HepG2 (cell line): ENCODE results near the gene ULK4. TPM values are rescaled to one million over a fixed set of nuclear protein-coding genes. Genes with fewer than 3 reads are reported as not detected.
A peak's percentile ranks its signal among the peaks of the same experiment; 100 is the strongest.

Source experiments
- ATAC-seq: fragments of 200-7000 bp; cut with Tn5 transposase; 3 replicates; pipeline ENCODE4 v1.9.1; 2020; ENCODE audit warnings: mild to moderate bottlenecking, moderate library complexity
- BruUV-seq: library from RNA; stranded (reverse); fragments of 400-500 nt; replicated peaks from 2 replicates; lab custom pipeline; 2021; lab: Mats Ljungman, UMichigan
- CTCF ChIA-PET: fragments of 300-600 bp; formaldehyde crosslinking; extraction: SDS; loops from one replicate; lab custom pipeline; 2021; ENCODE audit warnings: low total read pairs, inconsistent platforms, low intra/inter-chr PET ratio; lab: Yijun Ruan, JAX
- POLR2A ChIA-PET: fragments of 350-600 bp; sonication (Branson Sonifier 250); formaldehyde crosslinking; loops from one replicate; lab custom pipeline; 2020; ENCODE audit warnings: antibody characterized with exemption, inconsistent platforms; lab: Yijun Ruan, JAX
- DNase-seq: peaks from one replicate; pipeline ENCODE4 v3.0.0-alpha.2; 2015; ENCODE audit warnings: low spot score
- FAIRE-seq: peaks from 3 replicates; lab custom pipeline; 2011; peaks lifted over from hg19 to GRCh38; lab: Jason Lieb, UNC
- H2AFZ ChIP-seq: one replicate; pipeline ENCODE4 v1.6.1; 2011; ENCODE audit warnings: low read length, inconsistent platforms
- H3K27ac ChIP-seq: fragments of 300-600 bp; 3 replicates; pipeline ENCODE4 v1.8.0; 2011; ENCODE audit warnings: mixed run types, mild to moderate bottlenecking, mixed read lengths, low read length, inconsistent platforms; ENCODE audit not compliant: insufficient read depth; ENCODE audit errors: extremely low read length
- H3K27me3 ChIP-seq, 2 experiments: fragments of 200-600 bp in 1 of 2; 2 replicates in 1 of 2; 3 replicates in 1 of 2; pipeline versions ENCODE4 v1.6.0 to v1.8.0; 2011; ENCODE audit warnings: low read length in 2 of 2, mild to moderate bottlenecking in 2 of 2, moderate library complexity in 2 of 2, inconsistent platforms in 1 of 2; ENCODE audit not compliant: insufficient read depth in 2 of 2, control insufficient read depth in 1 of 2
- H3K36me3 ChIP-seq, 2 experiments: fragments of 200-600 bp in 1 of 2; replicated peaks in 1 of 2; 2 replicates in 1 of 2; 3 replicates in 1 of 2; pipeline versions ENCODE4 v1.5.1 to v1.8.0; 2011; ENCODE audit warnings: low read length in 2 of 2, inconsistent platforms in 1 of 2; ENCODE audit not compliant: insufficient read depth in 2 of 2, control insufficient read depth in 1 of 2
- H3K4me1 ChIP-seq: 2 replicates; pipeline ENCODE4 v1.5.1; 2012; ENCODE audit warnings: low read length, inconsistent platforms; ENCODE audit not compliant: insufficient read depth
- H3K4me2 ChIP-seq: 2 replicates; pipeline ENCODE4 v1.6.0; 2011; ENCODE audit warnings: low read depth, low read length, inconsistent platforms
- H3K4me3 ChIP-seq, 3 experiments: fragments of 200-600 bp in 1 of 3; sonication (generic), shearing (Covaris generic) in 1 of 3; replicated peaks in 1 of 3; 2 replicates each; pipeline ENCODE4 v1.5.1; 2011 to 2016; ENCODE audit warnings: low read length in 3 of 3, inconsistent platforms in 2 of 3, low read depth in 2 of 3, mild to moderate bottlenecking in 2 of 3, control low read depth in 1 of 3, mixed read lengths in 1 of 3; ENCODE audit not compliant: insufficient read depth in 1 of 3
- H3K79me2 ChIP-seq: one replicate; pipeline ENCODE4 v1.6.1; 2011; ENCODE audit warnings: low read length, inconsistent platforms; ENCODE audit not compliant: insufficient read depth
- H3K9ac ChIP-seq: 2 replicates; pipeline ENCODE4 v1.6.0; 2011; ENCODE audit warnings: mild to moderate bottlenecking, low read depth, low read length, inconsistent platforms; ENCODE audit not compliant: insufficient read depth
- H3K9me3 ChIP-seq: 2 replicates; pipeline ENCODE4 v1.5.1; 2012; ENCODE audit warnings: mild to moderate bottlenecking, low read length
- H4K20me1 ChIP-seq: 2 replicates; pipeline ENCODE4 v1.6.0; 2011; ENCODE audit warnings: inconsistent platforms, mild to moderate bottlenecking, low read length, moderate library complexity; ENCODE audit not compliant: insufficient read depth
- FOXK1 ChIP-seq: sonication (generic); formaldehyde crosslinking; IDR thresholded peaks from 2 replicates; pipeline ENCODE4 v1.4.0; 2020; ENCODE audit warnings: low read depth, missing genetic modification reagents, borderline replicate concordance
- KAT7 ChIP-seq: IDR thresholded peaks from 2 replicates; pipeline ENCODE4 v1.6.1; 2018; ENCODE audit warnings: borderline replicate concordance, missing compliant biosample characterization
- KIAA2018 ChIP-seq: sonication (generic); formaldehyde crosslinking; IDR thresholded peaks from 2 replicates; pipeline ENCODE4 v1.5.0; 2020; ENCODE audit warnings: mild to moderate bottlenecking, missing genetic modification reagents, borderline replicate concordance
- LBX2 ChIP-seq: sonication (generic); formaldehyde crosslinking; IDR thresholded peaks from 2 replicates; pipeline ENCODE4 v1.5.0; 2020; ENCODE audit warnings: missing genetic modification reagents, mild to moderate bottlenecking, borderline replicate concordance
- MAFF ChIP-seq: IDR thresholded peaks from 2 replicates; pipeline ENCODE4 v1.6.1; 2011; ENCODE audit warnings: low read depth, low read length, improper control_type of control experiment
- MAFK ChIP-seq, 2 experiments: IDR thresholded peaks in 1 of 2; conservative IDR thresholded peaks in 1 of 2; 2 replicates each; pipeline ENCODE4 v1.6.1; 2011; ENCODE audit warnings: improper control_type of control experiment in 2 of 2, low read length in 2 of 2
- POLR2AphosphoS5 ChIP-seq: IDR thresholded peaks from 2 replicates; pipeline ENCODE4 v1.6.1; 2012; ENCODE audit warnings: low read depth, low read length
- REPIN1 ChIP-seq: sonication (generic); formaldehyde crosslinking; IDR thresholded peaks from 2 replicates; pipeline ENCODE4 v1.8.0; 2022; ENCODE audit warnings: missing genetic modification reagents, low read depth, mild to moderate bottlenecking, borderline replicate concordance
- TEAD3 ChIP-seq: optimal IDR thresholded peaks from 2 replicates; pipeline ENCODE3; 2016; ENCODE audit warnings: borderline replicate concordance
- ZKSCAN8 ChIP-seq: IDR thresholded peaks from 2 replicates; pipeline ENCODE4 v1.6.1; 2016; ENCODE audit warnings: borderline replicate concordance, missing genetic modification reagents, missing compliant biosample characterization
- WGBS: methylation state at CpG from one replicate; pipeline ENCODE4 v1.1.6; 2017; ENCODE audit warnings: low lambda C conversion rate; 5-methylcytosine and 5-hydroxymethylcytosine counted together
- in situ Hi-C: cut with HindIII; loops from 2 replicates; pipeline ENCODE4 v1.10.0; 2017; ENCODE audit warnings: low pct_unique_long_range_greater_than_20kb; ENCODE audit not compliant: extremely low pct_ligation_motif_present
- intact Hi-C: fragments of 100-400 bp; cut with micrococcal nuclease; formaldehyde crosslinking; loops from one replicate; pipeline ENCODE4 v1.10.0; 2022; ENCODE audit not compliant: unreplicated experiment
- polyA plus RNA-seq, 8 experiments: library from polyadenylated mRNA; depleted of rRNA in 3 of 8; stranded (reverse) in 7 of 8; unstranded in 1 of 8; fragments of >200 nt; fragmentation: Illumina TruSeq in 4 of 8; extraction: Trizol in 4 of 8; gene quantifications; 2 replicates each; pipeline versions ENCODE4 v1.2.1 to v1.2.3, GENCODE V29; 2011 to 2016; ENCODE audit warnings: low read depth in 4 of 8, missing spikeins in 1 of 8, mixed read lengths in 1 of 8; ENCODE audit not compliant: insufficient read depth in 1 of 8
- total RNA-seq, 5 experiments: library from RNA; depleted of rRNA; stranded (reverse); fragments of >200 nt; fragmentation: Illumina TruSeq; extraction: Trizol; gene quantifications; 2 replicates each; pipeline ENCODE4 v1.2.3, GENCODE V29; 2016; ENCODE audit warnings: low read depth in 1 of 5

Gene ULK4
- total and polyA plus RNA-seq, 2 of the 13 experiments (the other 11 are each of a cell fraction or from before 2014, with no cell fraction given), result 6.7 to 11.8 TPM

GRCh38 chr3:41521010-41521655, 440.8 kb downstream of the ULK4 start:
- Histone ChIP-seq H3K4me2 (no peak overlapping the region), H3K79me2 (no peaks in the 10 kb centered on the region), H3K9ac (no peak overlapping the region), H2AFZ (no peak overlapping the region), H3K27ac (no peak overlapping the region), H3K4me3 (no peak overlapping the region), H4K20me1 (no peaks in the 10 kb centered on the region), H3K27me3 (no peaks in the 10 kb centered on the region), H3K9me3 (no peaks in the 10 kb centered on the region), H3K36me3 (no peaks in the 10 kb centered on the region), H3K4me1 (peaks cover 15% of the 10 kb centered on the region)
- intact Hi-C loops (no loop called here), in situ Hi-C loops (no loop called here)
- ChIA-PET CTCF (no interaction called here), POLR2A (no interaction called here)
- ATAC-seq, result no peak
- WGBS, result 100% methylated on average over 1 of the region's 1 CpG
- no peak for DNase-seq
- no TSS peak for BruUV-seq
- TF ChIP-seq ZKSCAN8 (CRISPR knock-in tag) (no peak), MAFF (peak; percentile 48), MAFK (conservative IDR thresholded peaks at IDR 0.05 in 1 of 2, IDR thresholded peaks at IDR 0.05 in 1 of 2; ENCODE audit: low read length in 2 of 2) (peak in 1 of 2 experiments; percentile 64; a peak in 1 of 4 replicates)
- FAIRE-seq, result no peak

DNA sequence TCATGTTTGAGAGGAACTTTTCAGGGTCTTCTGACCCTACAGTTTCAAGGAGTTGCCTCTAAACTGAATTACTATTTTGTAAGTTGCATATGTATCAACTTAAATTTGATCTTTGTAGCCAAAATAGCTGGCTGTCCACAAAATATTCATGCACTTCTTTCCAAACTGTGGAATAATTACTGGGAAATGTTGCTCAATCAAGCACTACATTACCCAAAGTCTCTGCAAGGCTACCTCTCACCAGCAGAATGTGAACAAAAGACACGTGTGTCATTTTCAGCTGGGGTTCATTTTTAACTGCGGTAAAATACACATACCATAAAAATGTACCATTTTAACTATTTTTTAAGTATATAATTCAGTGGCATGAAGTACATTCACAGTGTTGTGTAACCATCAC, 442.2 kb downstream of the ULK4 start:
- DNase-seq (no peak), ATAC-seq (no peak), FAIRE-seq (no peak)
- Histone ChIP-seq H3K4me3 (no peak overlapping the region), H4K20me1 (no peaks in the 10 kb centered on the region), H3K9ac (no peak overlapping the region), H3K4me2 (no peak overlapping the region), H3K9me3 (no peaks in the 10 kb centered on the region), H2AFZ (no peak overlapping the region), H3K79me2 (no peaks in the 10 kb centered on the region), H3K4me1 (peaks cover 2% of the 10 kb centered on the region), H3K36me3 (no peaks in the 10 kb centered on the region), H3K27ac (no peak overlapping the region), H3K27me3 (no peaks in the 10 kb centered on the region)
- WGBS, result 78% methylated on average over 2 of the region's 2 CpGs
- BruUV-seq, result no TSS peak
- ChIA-PET CTCF (no interaction called here), POLR2A (no interaction called here)
- intact Hi-C loops, result no loop called here
- in situ Hi-C loops, result no loop called here
- TF ChIP-seq POLR2AphosphoS5 (no peak), TEAD3 (CRISPR knock-in tag) (no peak), FOXK1 (CRISPR knock-in tag) (no peak), KAT7 (CRISPR knock-in tag) (no peak), KIAA2018 (no peak), LBX2 (no peak), REPIN1 (CRISPR knock-in tag) (no peak)
